ENCODE measurements around the gene TCEAL1. TPM values are rescaled to one million over a fixed set of nuclear protein-coding genes. Genes with fewer than 3 reads are reported as not detected.
"Not testable (repeated sequence)": the region's sequence is repeated elsewhere in the genome, so short reads cannot be mapped to it uniquely, and the experiment has no call there.

TCEAL1 gene
- total and polyA plus RNA-seq, 8 donors, result 2.9 to 183 (median 43.5) TPM

DNA sequence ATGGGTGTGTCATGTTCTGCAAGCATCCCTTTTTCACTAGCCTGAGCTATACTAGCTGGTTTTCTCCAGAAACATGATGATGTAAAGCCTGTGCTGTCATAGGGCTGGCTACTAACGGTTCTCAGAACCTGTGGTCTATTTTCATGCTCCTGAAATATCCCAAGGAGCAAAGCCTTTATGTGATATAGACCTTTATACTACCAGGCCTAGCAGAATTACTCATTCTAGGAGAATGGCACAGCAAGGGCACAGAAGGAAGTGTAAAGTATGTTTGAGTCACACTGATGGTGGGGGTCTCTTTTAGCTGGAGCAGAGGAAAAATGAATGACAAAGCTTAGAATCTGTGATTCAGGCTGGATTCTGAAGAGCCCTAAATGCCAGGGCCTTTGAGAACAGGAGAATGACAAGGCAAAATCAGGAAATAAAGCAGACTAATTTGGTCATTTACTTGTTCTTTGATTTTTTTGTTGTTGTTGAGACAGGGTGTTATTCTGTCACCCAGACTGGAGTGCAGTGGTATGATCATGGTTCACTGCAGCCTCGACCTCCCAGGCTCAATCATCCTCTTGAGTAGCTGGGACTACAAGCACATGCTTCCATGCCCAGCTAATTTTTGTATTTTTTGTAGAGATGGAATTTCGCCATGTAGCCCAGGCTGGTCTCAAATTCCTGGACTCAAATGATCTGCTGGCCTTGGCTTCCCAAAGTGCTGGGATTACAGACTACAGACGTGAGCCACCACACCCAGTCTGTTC is 11.8 kb downstream of the TCEAL1 start:
- Histone ChIP-seq H3K4me3 (no peak overlapping the region), H3K27ac (no peak overlapping the region), H3K36me3 (no peaks in the 10 kb centered on the region), H3K27me3 (peaks cover 0 to 12% (median 0%) of the 10 kb centered on the region in 3 donors), H3K9me3 (peaks cover 0 to 4% (median 0%) of the 10 kb centered on the region in 4 donors), H3K4me1 (no peaks in the 10 kb centered on the region)
- WGBS, 5 donors, result 60 to 88% (median 73%) methylated on average over 4 of the region's 4 CpGs
- TF ChIP-seq CTCF (IDR thresholded peaks at IDR 0.05) (no peak), EP300 (IDR thresholded peaks at IDR 0.05) (no peak), POLR2A (IDR thresholded peaks at IDR 0.05) (no peak), POLR2AphosphoS5 (IDR thresholded peaks at IDR 0.05) (no peak)
- no peak for DNase-seq
- intact Hi-C loops (cut with DNase I; ENCODE audit: low total_unique reads), result no loop called here

DNA sequence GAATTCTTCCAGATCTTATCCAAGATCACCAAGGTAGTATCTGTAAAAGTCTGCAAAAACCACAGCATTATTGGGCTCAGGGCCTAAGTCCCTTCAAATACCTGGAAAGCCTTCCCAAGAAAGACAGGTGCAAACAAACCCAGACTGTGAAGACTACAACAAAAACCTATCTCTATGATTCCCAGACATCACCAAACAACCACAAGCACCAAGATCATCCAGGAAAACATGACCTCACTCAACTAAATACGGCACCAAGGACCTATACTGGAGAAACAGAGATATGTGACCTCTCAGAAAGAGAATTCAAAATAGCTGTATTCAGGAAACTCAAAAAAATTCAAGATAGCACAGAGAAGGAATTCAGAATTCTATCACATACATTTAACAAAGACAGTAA is 15.3 kb downstream of the TCEAL1 start:
- Histone ChIP-seq H3K4me1 (no peaks in the 10 kb centered on the region), H3K27me3 (peaks cover 0 to 12% (median 0%) of the 10 kb centered on the region in 3 donors), H3K36me3 (no peaks in the 10 kb centered on the region), H3K9me3 (peaks cover 0 to 9% (median 3%) of the 10 kb centered on the region in 4 donors), H3K27ac (no peak overlapping the region), H3K4me3 (no peak overlapping the region)
- intact Hi-C loops (cut with DNase I; ENCODE audit: low total_unique reads), result no loop called here
- TF ChIP-seq POLR2A (IDR thresholded peaks at IDR 0.05) (no peak), CTCF (IDR thresholded peaks at IDR 0.05) (no peak), EP300 (IDR thresholded peaks at IDR 0.05) (no peak)
- 52 to 100% (median 80%) methylated on average over 1 of the region's 1 CpG for WGBS, 5 donors
- no peak for DNase-seq

- TF ChIP-seq POLR2A (IDR thresholded peaks at IDR 0.05) (no peak), CTCF (IDR thresholded peaks at IDR 0.05) (no peak), POLR2AphosphoS5 (IDR thresholded peaks at IDR 0.05) (no peak), EP300 (IDR thresholded peaks at IDR 0.05) (no peak)
- H3K4me3 ChIP-seq, result no peak overlapping the region
- no peak overlapping the region for H3K27ac ChIP-seq
- WGBS, 5 donors, result 67 to 89% (median 70%) methylated on average over 1 of the region's 1 CpG
- H3K27me3 ChIP-seq, result peaks cover 0 to 9% (median 0%) of the 10 kb centered on the region in 3 donors
- no peaks in the 10 kb centered on the region for H3K4me1 ChIP-seq
- H3K36me3 ChIP-seq, result no peaks in the 10 kb centered on the region
- DNase-seq, result no peak
- intact Hi-C loops (cut with DNase I; ENCODE audit: low total_unique reads), result no loop called here
- peaks cover 0 to 9% (median 3%) of the 10 kb centered on the region in 4 donors for H3K9me3 ChIP-seq
Observed at GRCh38 chrX:103647630-103648029, 18.9 kb downstream of the TCEAL1 start.

DNA sequence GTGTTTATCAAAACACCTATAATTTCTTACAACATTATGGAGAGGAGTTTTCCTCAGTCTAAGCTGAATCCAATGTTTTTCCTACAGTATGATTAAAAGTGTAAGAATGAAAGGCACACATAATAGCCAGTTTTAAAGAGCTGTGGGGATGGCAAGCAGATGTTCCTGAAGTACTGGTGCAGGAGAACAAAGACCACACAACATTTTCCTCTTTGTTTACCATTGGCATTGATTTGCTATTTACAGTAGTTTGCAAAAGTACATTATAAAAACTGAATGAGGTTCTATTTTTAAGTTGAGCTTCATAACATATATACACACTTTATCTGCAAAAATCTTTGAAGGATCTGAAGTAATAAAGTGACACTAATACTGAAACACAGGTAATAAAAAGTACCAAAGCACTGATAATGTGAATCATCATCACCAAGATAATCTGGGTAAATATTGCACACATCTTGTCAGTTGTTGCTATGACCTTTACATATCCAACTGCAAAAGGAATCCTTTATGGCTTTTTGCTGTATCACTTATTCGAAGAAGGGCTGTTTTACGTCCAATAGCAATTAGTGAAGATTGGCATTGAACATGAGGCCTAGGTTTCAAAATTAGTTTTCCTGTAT is 22.5 kb downstream of the TCEAL1 start:
- no peak for TF ChIP-seq CTCF (IDR thresholded peaks at IDR 0.05)
- TF ChIP-seq POLR2A (IDR thresholded peaks at IDR 0.05), result no peak
- TF ChIP-seq POLR2AphosphoS5 (IDR thresholded peaks at IDR 0.05), result no peak
- TF ChIP-seq EP300 (IDR thresholded peaks at IDR 0.05), result no peak
- intact Hi-C loops (cut with DNase I; ENCODE audit: low total_unique reads), result no loop called here
- WGBS, 5 donors, result 76 to 94% (median 91%) methylated on average over 2 of the region's 2 CpGs

DNA sequence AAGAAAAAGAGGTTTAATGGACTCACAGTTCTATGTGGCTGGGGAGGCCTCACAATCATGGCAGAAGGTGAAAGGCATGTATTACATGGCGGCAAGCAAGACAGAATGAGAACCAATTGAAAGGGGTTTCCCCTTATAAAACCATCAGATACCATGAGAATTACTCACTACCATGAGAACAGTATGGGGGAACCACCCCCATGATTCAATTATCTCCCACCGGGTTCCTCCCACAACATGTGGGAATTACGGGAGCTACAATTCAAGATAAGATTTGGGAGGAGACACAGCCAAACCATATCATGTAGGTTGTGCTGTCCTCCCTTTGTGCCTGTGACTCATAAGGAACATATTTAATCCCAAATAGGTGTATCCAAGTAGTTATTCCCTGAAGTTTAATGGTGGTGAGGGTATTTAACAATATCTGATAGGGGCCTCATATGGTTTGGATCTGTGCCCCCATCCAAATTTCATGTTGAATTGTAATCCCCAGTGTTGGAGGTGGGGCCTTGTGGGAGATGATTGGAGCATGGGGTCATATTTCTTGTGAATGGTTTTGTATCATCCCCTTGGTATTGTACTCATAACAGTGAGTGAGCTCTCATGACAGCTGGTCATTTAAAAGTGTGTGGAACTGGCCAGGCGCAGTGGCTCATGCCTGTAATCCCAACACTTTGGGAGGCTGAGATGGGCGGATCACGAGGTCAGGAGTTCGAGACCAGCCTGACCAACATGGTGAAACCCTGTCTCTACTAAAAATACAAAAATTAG is 26.6 kb downstream of the TCEAL1 start:
- H3K4me1 ChIP-seq; H3K36me3 ChIP-seq; H3K4me3 ChIP-seq; DNase-seq; H3K27ac ChIP-seq; intact Hi-C loops (cut with DNase I; ENCODE audit: low total_unique reads); H3K27me3 ChIP-seq; H3K9me3 ChIP-seq: not testable (repeated sequence)
- WGBS, 5 donors, result 83 to 96% (median 90%) methylated on average over 7 of the region's 7 CpGs

More for the DNA sequence above, 22.5 kb downstream of the TCEAL1 start:
- Histone ChIP-seq H3K27ac (no peak overlapping the region), H3K9me3 (peaks cover 0 to 9% (median 2%) of the 10 kb centered on the region in 4 donors), H3K4me1 (no peaks in the 10 kb centered on the region), H3K27me3 (no peaks in the 10 kb centered on the region), H3K36me3 (no peaks in the 10 kb centered on the region), H3K4me3 (no peak overlapping the region)
- DNase-seq, result no peak
